Measurements from ENCODE around the gene ALG10B. TPM values are rescaled to one million over a fixed set of nuclear protein-coding genes. Genes with fewer than 3 reads are reported as not detected.

The ALG10B gene
- total and polyA plus RNA-seq, 9 of the 15 experiments (the other 6 are each of a cell fraction or from before 2014, with no cell fraction given): 0.34 to 3.3 (median 2.0) TPM

DNA sequence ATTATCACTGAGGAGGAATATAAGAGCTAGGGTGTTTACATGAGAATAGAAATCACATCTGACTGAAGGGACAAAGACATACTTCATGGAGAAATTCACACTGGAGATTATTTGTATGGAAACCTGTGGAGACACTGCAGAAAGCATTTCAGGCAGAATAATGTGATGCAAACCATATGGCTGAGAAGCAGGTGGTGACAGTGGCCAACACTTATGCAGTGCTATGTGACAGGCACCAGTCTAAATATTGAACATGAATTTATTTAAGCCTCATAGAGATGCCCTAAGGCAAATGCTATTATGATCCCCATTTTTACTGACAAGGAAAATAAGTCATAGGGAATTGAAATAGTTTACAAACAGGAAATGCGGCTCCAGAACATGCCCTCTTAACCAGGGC is 16.2 kb downstream of the ALG10B start:
- no peak for FAIRE-seq
- Histone ChIP-seq H3K36me3 (ENCODE audit: control insufficient read depth, insufficient read depth, low read length) (no peaks in the 10 kb centered on the region), H3K9me1 (ENCODE audit: control insufficient read depth, insufficient read depth, low read length) (no peaks in the 10 kb centered on the region), H3K4me2 (ENCODE audit: insufficient read depth, low read length) (no peak overlapping the region), H3K27me3 (ENCODE audit: control insufficient read depth in 2 of 2, insufficient read depth in 2 of 2, low read length in 2 of 2) (no peaks in the 10 kb centered on the region), H2AFZ (ENCODE audit: low read depth, low read length) (no peak overlapping the region), H3K4me3 (no peak overlapping the region), H4K20me1 (replicated peaks; ENCODE audit: control insufficient read depth, insufficient read depth, low read length) (no peaks in the 10 kb centered on the region), H3K9ac (ENCODE audit: insufficient read depth in 1 of 2, low read depth in 2 of 2, low read length in 2 of 2) (no peak overlapping the region), H3K27ac (ENCODE audit: extremely low read depth, low read depth, low read length) (no peak overlapping the region), H3K4me1 (replicated peaks in 1 of 2; ENCODE audit: control insufficient read depth in 2 of 2, insufficient read depth in 2 of 2, low read length in 2 of 2) (no peaks in the 10 kb centered on the region), H3K79me2 (ENCODE audit: control insufficient read depth, insufficient read depth, low read length) (no peaks in the 10 kb centered on the region), H3K9me3 (replicated peaks; ENCODE audit: control insufficient read depth, insufficient read depth, low read depth, low read length) (no peaks in the 10 kb centered on the region)
- ATAC-seq: no peak
- in situ Hi-C loops (cut with MboI): loop anchor here (25.0 kb wide), 2 partner anchors 779 to 929 kb away; no protein-coding TSS in a partner anchor
- BruUV-seq (replicated peaks): no TSS peak
- 0% methylated on average over 1 of the region's 1 CpG for WGBS (ENCODE audit: insufficient coverage, low coverage, missing lambda C conversion rate)
- TF ChIP-seq CSDE1 (IDR thresholded peaks at IDR 0.05) (no peak), CBX1 (IDR thresholded peaks at IDR 0.05; ENCODE audit: low read depth) (no peak)
- TF ChIP-seq, protein P1, sequence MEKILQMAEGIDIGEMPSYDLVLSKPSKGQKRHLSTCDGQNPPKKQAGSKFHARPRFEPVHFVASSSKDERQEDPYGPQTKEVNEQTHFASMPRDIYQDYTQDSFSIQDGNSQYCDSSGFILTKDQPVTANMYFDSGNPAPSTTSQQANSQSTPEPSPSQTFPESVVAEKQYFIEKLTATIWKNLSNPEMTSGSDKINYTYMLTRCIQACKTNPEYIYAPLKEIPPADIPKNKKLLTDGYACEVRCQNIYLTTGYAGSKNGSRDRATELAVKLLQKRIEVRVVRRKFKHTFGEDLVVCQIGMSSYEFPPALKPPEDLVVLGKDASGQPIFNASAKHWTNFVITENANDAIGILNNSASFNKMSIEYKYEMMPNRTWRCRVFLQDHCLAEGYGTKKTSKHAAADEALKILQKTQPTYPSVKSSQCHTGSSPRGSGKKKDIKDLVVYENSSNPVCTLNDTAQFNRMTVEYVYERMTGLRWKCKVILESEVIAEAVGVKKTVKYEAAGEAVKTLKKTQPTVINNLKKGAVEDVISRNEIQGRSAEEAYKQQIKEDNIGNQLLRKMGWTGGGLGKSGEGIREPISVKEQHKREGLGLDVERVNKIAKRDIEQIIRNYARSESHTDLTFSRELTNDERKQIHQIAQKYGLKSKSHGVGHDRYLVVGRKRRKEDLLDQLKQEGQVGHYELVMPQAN (IDR thresholded peaks at IDR 0.05; ENCODE audit: borderline replicate concordance): no peak
- intact Hi-C loops (cut with micrococcal nuclease): no loop called here
- POLR2A ChIA-PET: no interaction called here
- DNase-seq (ENCODE audit: extremely low read depth in 1 of 4, low spot score in 3 of 4): no peak
- CTCF ChIA-PET (ENCODE audit: low intra/inter-chr PET ratio): no interaction called here

DNA sequence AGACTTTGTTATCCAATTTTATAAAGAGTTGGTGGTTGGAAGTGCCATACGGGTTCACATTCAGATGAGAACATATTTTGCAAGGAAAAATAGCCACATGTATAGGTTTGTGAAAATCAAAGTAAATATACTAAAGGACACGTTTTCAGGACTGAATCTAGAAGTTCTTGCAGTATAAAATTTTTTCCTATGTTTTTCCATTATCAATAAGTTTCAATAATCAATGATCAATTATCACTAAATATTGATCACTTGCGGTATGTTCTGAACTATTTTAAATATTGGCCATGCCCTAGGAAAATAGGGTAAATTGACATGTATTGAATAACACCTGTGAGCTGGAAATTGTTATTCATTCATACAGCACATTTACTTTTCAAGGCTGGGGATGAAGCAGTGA is 25.9 kb downstream of the ALG10B start:
- Histone ChIP-seq H3K27ac (ENCODE audit: extremely low read depth, low read depth, low read length) (no peak overlapping the region), H2AFZ (ENCODE audit: low read depth, low read length) (no peak overlapping the region), H3K9me1 (ENCODE audit: control insufficient read depth, insufficient read depth, low read length) (no peaks in the 10 kb centered on the region), H4K20me1 (replicated peaks; ENCODE audit: control insufficient read depth, insufficient read depth, low read length) (no peaks in the 10 kb centered on the region), H3K4me3 (no peak overlapping the region), H3K4me1 (replicated peaks in 1 of 2; ENCODE audit: control insufficient read depth in 2 of 2, insufficient read depth in 2 of 2, low read length in 2 of 2) (no peaks in the 10 kb centered on the region), H3K4me2 (ENCODE audit: insufficient read depth, low read length) (no peak overlapping the region), H3K9ac (ENCODE audit: insufficient read depth in 1 of 2, low read depth in 2 of 2, low read length in 2 of 2) (no peak overlapping the region), H3K36me3 (ENCODE audit: control insufficient read depth, insufficient read depth, low read length) (no peaks in the 10 kb centered on the region), H3K79me2 (ENCODE audit: control insufficient read depth, insufficient read depth, low read length) (no peaks in the 10 kb centered on the region), H3K27me3 (ENCODE audit: control insufficient read depth in 2 of 2, insufficient read depth in 2 of 2, low read length in 2 of 2) (no peaks in the 10 kb centered on the region), H3K9me3 (replicated peaks; ENCODE audit: control insufficient read depth, insufficient read depth, low read depth, low read length) (no peaks in the 10 kb centered on the region)
- 0% methylated on average over 3 of the region's 3 CpGs for WGBS (ENCODE audit: insufficient coverage, low coverage, missing lambda C conversion rate)
- FAIRE-seq (no peak), ATAC-seq (no peak), DNase-seq (ENCODE audit: extremely low read depth in 1 of 4, low spot score in 3 of 4) (no peak)
- intact Hi-C loops (cut with micrococcal nuclease): no loop called here
- in situ Hi-C loops (cut with MboI): loop anchor here (25.0 kb wide), 2 partner anchors 770 to 920 kb away; no protein-coding TSS in a partner anchor
- TF ChIP-seq, protein P2, sequence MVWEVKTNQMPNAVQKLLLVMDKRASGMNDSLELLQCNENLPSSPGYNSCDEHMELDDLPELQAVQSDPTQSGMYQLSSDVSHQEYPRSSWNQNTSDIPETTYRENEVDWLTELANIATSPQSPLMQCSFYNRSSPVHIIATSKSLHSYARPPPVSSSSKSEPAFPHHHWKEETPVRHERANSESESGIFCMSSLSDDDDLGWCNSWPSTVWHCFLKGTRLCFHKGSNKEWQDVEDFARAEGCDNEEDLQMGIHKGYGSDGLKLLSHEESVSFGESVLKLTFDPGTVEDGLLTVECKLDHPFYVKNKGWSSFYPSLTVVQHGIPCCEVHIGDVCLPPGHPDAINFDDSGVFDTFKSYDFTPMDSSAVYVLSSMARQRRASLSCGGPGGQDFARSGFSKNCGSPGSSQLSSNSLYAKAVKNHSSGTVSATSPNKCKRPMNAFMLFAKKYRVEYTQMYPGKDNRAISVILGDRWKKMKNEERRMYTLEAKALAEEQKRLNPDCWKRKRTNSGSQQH (CRISPR knock-in tag; IDR thresholded peaks at IDR 0.05): no peak
- TF ChIP-seq, protein P3, sequence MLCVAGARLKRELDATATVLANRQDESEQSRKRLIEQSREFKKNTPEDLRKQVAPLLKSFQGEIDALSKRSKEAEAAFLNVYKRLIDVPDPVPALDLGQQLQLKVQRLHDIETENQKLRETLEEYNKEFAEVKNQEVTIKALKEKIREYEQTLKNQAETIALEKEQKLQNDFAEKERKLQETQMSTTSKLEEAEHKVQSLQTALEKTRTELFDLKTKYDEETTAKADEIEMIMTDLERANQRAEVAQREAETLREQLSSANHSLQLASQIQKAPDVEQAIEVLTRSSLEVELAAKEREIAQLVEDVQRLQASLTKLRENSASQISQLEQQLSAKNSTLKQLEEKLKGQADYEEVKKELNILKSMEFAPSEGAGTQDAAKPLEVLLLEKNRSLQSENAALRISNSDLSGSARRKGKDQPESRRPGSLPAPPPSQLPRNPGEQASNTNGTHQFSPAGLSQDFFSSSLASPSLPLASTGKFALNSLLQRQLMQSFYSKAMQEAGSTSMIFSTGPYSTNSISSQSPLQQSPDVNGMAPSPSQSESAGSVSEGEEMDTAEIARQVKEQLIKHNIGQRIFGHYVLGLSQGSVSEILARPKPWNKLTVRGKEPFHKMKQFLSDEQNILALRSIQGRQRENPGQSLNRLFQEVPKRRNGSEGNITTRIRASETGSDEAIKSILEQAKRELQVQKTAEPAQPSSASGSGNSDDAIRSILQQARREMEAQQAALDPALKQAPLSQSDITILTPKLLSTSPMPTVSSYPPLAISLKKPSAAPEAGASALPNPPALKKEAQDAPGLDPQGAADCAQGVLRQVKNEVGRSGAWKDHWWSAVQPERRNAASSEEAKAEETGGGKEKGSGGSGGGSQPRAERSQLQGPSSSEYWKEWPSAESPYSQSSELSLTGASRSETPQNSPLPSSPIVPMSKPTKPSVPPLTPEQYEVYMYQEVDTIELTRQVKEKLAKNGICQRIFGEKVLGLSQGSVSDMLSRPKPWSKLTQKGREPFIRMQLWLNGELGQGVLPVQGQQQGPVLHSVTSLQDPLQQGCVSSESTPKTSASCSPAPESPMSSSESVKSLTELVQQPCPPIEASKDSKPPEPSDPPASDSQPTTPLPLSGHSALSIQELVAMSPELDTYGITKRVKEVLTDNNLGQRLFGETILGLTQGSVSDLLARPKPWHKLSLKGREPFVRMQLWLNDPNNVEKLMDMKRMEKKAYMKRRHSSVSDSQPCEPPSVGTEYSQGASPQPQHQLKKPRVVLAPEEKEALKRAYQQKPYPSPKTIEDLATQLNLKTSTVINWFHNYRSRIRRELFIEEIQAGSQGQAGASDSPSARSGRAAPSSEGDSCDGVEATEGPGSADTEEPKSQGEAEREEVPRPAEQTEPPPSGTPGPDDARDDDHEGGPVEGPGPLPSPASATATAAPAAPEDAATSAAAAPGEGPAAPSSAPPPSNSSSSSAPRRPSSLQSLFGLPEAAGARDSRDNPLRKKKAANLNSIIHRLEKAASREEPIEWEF (CRISPR knock-in tag; IDR thresholded peaks at IDR 0.05): peak; percentile 97
- ChIA-PET CTCF (ENCODE audit: low intra/inter-chr PET ratio) (no interaction called here), POLR2A (no interaction called here)
- BruUV-seq (replicated peaks): no TSS peak

Data from K562 (cell line).